Measurements from ENCODE around the gene FGF8. TPM values are rescaled to one million over a fixed set of nuclear protein-coding genes. Genes with fewer than 3 reads are reported as not detected.

FGF8 gene
- total and polyA plus RNA-seq, 2 of the 8 experiments (the other 6 are each of a cell fraction or from before 2014, with no cell fraction given): 1.1 to 3.9 TPM

GRCh38 chr10:101725296-101726114 lies 50.4 kb downstream of the FGF8 start (continued):
- TF ChIP-seq CHD7 (IDR thresholded peaks at IDR 0.05; ENCODE audit: insufficient replicate concordance, low read length): no peak
- no peak for TF ChIP-seq MAFK (IDR thresholded peaks at IDR 0.05; ENCODE audit: low read depth, low read length)
- no peak for TF ChIP-seq TAF1 (IDR thresholded peaks at IDR 0.05; ENCODE audit: low read depth, low read length)

All from H1 (cell line).